IMR-90 (cell line): ENCODE measurements around the gene RAD23B. TPM values are rescaled to one million over a fixed set of nuclear protein-coding genes. Genes with fewer than 3 reads are reported as not detected.

Source experiments
- ATAC-seq: fragments of 200-7000 bp; cut with Tn5 transposase; 2 replicates; pipeline ENCODE4 v1.9.1; 2020; ENCODE audit warnings: low read depth, mild to moderate bottlenecking, moderate library complexity
- BruUV-seq: library from RNA; stranded (reverse); fragments of 400-500 nt; replicated peaks from 2 replicates; lab custom pipeline; 2021; lab: Mats Ljungman, UMichigan
- CTCF ChIA-PET: fragments of 300-600 bp; formaldehyde crosslinking; extraction: SDS; loops from one replicate; lab custom pipeline; 2021; ENCODE audit warnings: antibody characterized with exemption; lab: Yijun Ruan, JAX
- POLR2A ChIA-PET: fragments of 300-600 bp; sonication (Branson Sonifier 250); formaldehyde crosslinking; loops from one replicate; lab custom pipeline; 2022; ENCODE audit warnings: antibody characterized with exemption; ENCODE audit not compliant: unreplicated experiment; lab: Charles Lee
- DNase-seq: peaks from one replicate; pipeline ENCODE4 v3.0.0; 2013
- H2AFZ ChIP-seq: replicated peaks from 2 replicates; pipeline ENCODE3; 2013; ENCODE audit warnings: low read length, mild to moderate bottlenecking; ENCODE audit not compliant: poor library complexity
- H2AK5ac ChIP-seq: 2 replicates; pipeline ENCODE4 v1.6.1; 2013; ENCODE audit warnings: low read depth, low read length, inconsistent platforms
- H2AK9ac ChIP-seq: replicated peaks from 2 replicates; pipeline ENCODE3; 2013; ENCODE audit warnings: mild to moderate bottlenecking, low read depth, low read length, moderate library complexity; ENCODE audit not compliant: poor library complexity
- H2BK120ac ChIP-seq: 2 replicates; pipeline ENCODE4 v1.6.1; 2013; ENCODE audit warnings: low read depth, low read length, inconsistent platforms
- H2BK15ac ChIP-seq: 3 replicates; pipeline ENCODE4 v1.6.1; 2013; ENCODE audit warnings: low read depth, low read length, inconsistent platforms
- H2BK20ac ChIP-seq: 2 replicates; pipeline ENCODE4 v1.6.1; 2013; ENCODE audit warnings: low read depth, mild to moderate bottlenecking, inconsistent platforms, low read length, moderate library complexity
- H2BK5ac ChIP-seq: 2 replicates; pipeline ENCODE4 v1.6.1; 2013; ENCODE audit warnings: mild to moderate bottlenecking, low read depth, low read length, inconsistent platforms; ENCODE audit not compliant: poor library complexity, severe bottlenecking
- H3K14ac ChIP-seq: replicated peaks from 2 replicates; pipeline ENCODE4 v1.6.1; 2013; ENCODE audit warnings: low read depth, low read length, inconsistent platforms
- H3K18ac ChIP-seq: 2 replicates; pipeline ENCODE4 v1.6.1; 2013; ENCODE audit warnings: low read depth, low read length, control low read depth
- H3K23ac ChIP-seq: 2 replicates; pipeline ENCODE4 v1.6.1; 2013; ENCODE audit warnings: low read depth, low read length, inconsistent platforms
- H3K27ac ChIP-seq: 2 replicates; pipeline ENCODE4 v1.5.1; 2013; ENCODE audit warnings: mild to moderate bottlenecking, control low read depth, low read length; ENCODE audit not compliant: insufficient read depth
- H3K27me3 ChIP-seq: 2 replicates; pipeline ENCODE4 v1.6.1; 2013; ENCODE audit warnings: low read length; ENCODE audit not compliant: control insufficient read depth, insufficient read depth
- H3K36me3 ChIP-seq: 2 replicates; pipeline ENCODE4 v1.6.1; 2013; ENCODE audit warnings: low read length, mixed read lengths; ENCODE audit not compliant: control insufficient read depth, insufficient read depth
- H3K4ac ChIP-seq: 2 replicates; pipeline ENCODE4 v1.6.1; 2013; ENCODE audit warnings: low read depth, low read length, inconsistent platforms
- H3K4me1 ChIP-seq: 2 replicates; pipeline ENCODE4 v1.6.1; 2013; ENCODE audit warnings: low read length, mixed read lengths; ENCODE audit not compliant: control insufficient read depth, insufficient read depth
- H3K4me2 ChIP-seq: 2 replicates; pipeline ENCODE4 v1.6.1; 2013; ENCODE audit warnings: low read depth, mild to moderate bottlenecking, control low read depth, low read length, moderate library complexity
- H3K4me3 ChIP-seq: 2 replicates; pipeline ENCODE4 v1.5.1; 2013; ENCODE audit warnings: low read depth, mild to moderate bottlenecking, control low read depth, low read length, moderate library complexity; ENCODE audit not compliant: insufficient read depth
- H3K56ac ChIP-seq: 2 replicates; pipeline ENCODE4 v1.6.1; 2013; ENCODE audit warnings: low read length, inconsistent platforms; ENCODE audit not compliant: insufficient read depth; ENCODE audit errors: extremely low read depth
- H3K79me1 ChIP-seq, 2 experiments: 2 replicates each; pipeline ENCODE4 v1.6.1; 2013; ENCODE audit warnings: low read length in 2 of 2, inconsistent platforms in 1 of 2, low read depth in 1 of 2
- H3K9ac ChIP-seq: 2 replicates; pipeline ENCODE4 v1.6.1; 2013; ENCODE audit warnings: low read depth, low read length, control low read depth
- H3K9me1 ChIP-seq: 2 replicates; pipeline ENCODE4 v1.6.1; 2013; ENCODE audit warnings: low read length, inconsistent platforms; ENCODE audit not compliant: insufficient read depth
- H3K9me3 ChIP-seq: 2 replicates; pipeline ENCODE4 v1.6.1; 2013; ENCODE audit warnings: low read length; ENCODE audit not compliant: control insufficient read depth, insufficient read depth
- H4K20me1 ChIP-seq: 2 replicates; pipeline ENCODE4 v1.6.1; 2013; ENCODE audit warnings: low read length, inconsistent platforms; ENCODE audit not compliant: insufficient read depth
- H4K5ac ChIP-seq: 2 replicates; pipeline ENCODE4 v1.6.1; 2013; ENCODE audit warnings: mild to moderate bottlenecking, low read depth, low read length, control low read depth
- H4K8ac ChIP-seq, 2 experiments: 2 replicates each; pipeline ENCODE4 v1.6.1; 2013; ENCODE audit warnings: low read depth in 2 of 2, low read length in 2 of 2, control low read depth in 1 of 2, inconsistent platforms in 1 of 2
- H4K91ac ChIP-seq: 2 replicates; pipeline ENCODE4 v1.6.1; 2013; ENCODE audit warnings: low read depth, low read length, inconsistent platforms; ENCODE audit not compliant: insufficient read depth
- MAFK ChIP-seq: IDR thresholded peaks from 2 replicates; pipeline ENCODE4 v1.6.1; 2012; ENCODE audit warnings: low read depth, low read length, improper control_type of control experiment
- MXI1 ChIP-seq: IDR thresholded peaks from 2 replicates; pipeline ENCODE4 v1.6.1; 2012; ENCODE audit warnings: low read depth, mild to moderate bottlenecking, low read length, moderate library complexity, borderline replicate concordance
- NFE2L2 ChIP-seq: fragments of 150-350 bp; IDR thresholded peaks from 2 replicates; pipeline ENCODE4 v1.6.1; 2016; ENCODE audit warnings: low read depth, mild to moderate bottlenecking, low read length
- POLR2A ChIP-seq: IDR thresholded peaks from 2 replicates; pipeline ENCODE4 v1.6.1; 2012; ENCODE audit warnings: mild to moderate bottlenecking, low read depth, low read length
- RAD21 ChIP-seq: IDR thresholded peaks from 2 replicates; pipeline ENCODE4 v1.6.1; 2012; ENCODE audit warnings: low read length, improper control_type of control experiment
- RFX5 ChIP-seq: IDR thresholded peaks from 2 replicates; pipeline ENCODE4 v1.8.0; 2012; ENCODE audit warnings: low read depth, mild to moderate bottlenecking, low read length, moderate library complexity
- WGBS, 2 experiments: methylation state at CpG; one replicate each; pipeline versions ENCODE4 v1.1.5 to v1.1.7; 2013; ENCODE audit warnings: missing lambda C conversion rate in 2 of 2; ENCODE audit not compliant: insufficient read length in 1 of 2; ENCODE audit errors: extremely low coverage in 2 of 2; 5-methylcytosine and 5-hydroxymethylcytosine counted together
- dilution Hi-C: fragments of 300-500 bp; cut with HindIII; formaldehyde crosslinking; loops from one replicate; pipeline ENCODE4 v1.14.3; 2018; ENCODE audit warnings: low sequenced_read_pairs; ENCODE audit not compliant: unreplicated experiment
- in situ Hi-C: fragments of 300-500 bp; cut with MboI; formaldehyde crosslinking; loops from 3 replicates; pipeline ENCODE4 v1.14.3; 2019; ENCODE audit warnings: low sequenced_read_pairs, inconsistent platforms, mixed read lengths
- intact Hi-C: fragments of 100-400 bp; cut with micrococcal nuclease; formaldehyde crosslinking; loops from 2 replicates; pipeline ENCODE4 v1.10.0; 2022
- polyA plus RNA-seq, 3 experiments: library from polyadenylated mRNA; depleted of rRNA; stranded (reverse); fragments of >200 nt; gene quantifications; 2 replicates each; pipeline ENCODE4 v1.2.3, GENCODE V29; 2012; ENCODE audit warnings: low replicate concordance in 1 of 3
- total RNA-seq: library from RNA; depleted of rRNA; stranded (reverse); fragments of >200 nt; gene quantifications from 2 replicates; pipeline ENCODE4 v1.2.3, GENCODE V29; 2012
- TF ChIP-seq, protein P1 (sequence below): fragments of 150-350 bp; IDR thresholded peaks from 2 replicates; pipeline ENCODE4 v1.6.1; 2017; ENCODE audit warnings: mild to moderate bottlenecking, antibody characterized with exemption, low read length, low read depth

The RAD23B gene
- total and polyA plus RNA-seq, 2 of the 4 experiments (the other 2 are of a cell fraction) = 126 to 148 TPM

DNA sequence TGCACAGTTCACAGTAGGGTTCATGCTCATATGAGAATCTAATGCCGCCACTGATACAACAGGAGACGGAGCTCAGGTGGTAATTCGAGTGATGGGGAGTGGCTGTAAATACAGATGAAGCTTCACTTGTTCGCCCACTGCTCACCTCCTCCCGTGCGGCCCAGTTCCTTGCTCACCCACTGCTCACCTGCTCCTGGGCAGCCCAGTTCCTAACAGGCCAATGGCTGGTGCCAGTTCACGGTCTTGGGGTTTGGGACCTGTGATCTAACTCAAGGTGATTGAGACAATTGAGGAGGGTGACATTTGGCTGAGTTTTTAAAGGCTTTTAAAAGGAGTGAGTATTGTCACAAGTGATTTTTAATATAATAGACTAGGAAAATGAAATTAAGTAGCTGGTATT lies 45.4 kb downstream of the RAD23B start:
- Histone ChIP-seq H3K23ac (no peak overlapping the region), H2BK15ac (no peak overlapping the region), H2AK9ac (no peak overlapping the region), H4K8ac (no peak overlapping the region), H3K14ac (no peak overlapping the region), H4K5ac (no peak overlapping the region), H3K4me1 (peaks cover 4% of the 10 kb centered on the region; the same call in 1 of the 2 replicates), H3K18ac (no peak overlapping the region), H2BK20ac (no peak overlapping the region), H2BK120ac (no peak overlapping the region), H3K4me3 (no peak overlapping the region), H3K4ac (no peak overlapping the region), H3K4me2 (no peak overlapping the region), H3K9me1 (no peaks in the 10 kb centered on the region; the same call in 1 of the 2 replicates), H3K9me3 (no peaks in the 10 kb centered on the region; the same call in 1 of the 2 replicates), H2AFZ (no peak overlapping the region), H3K79me1 (peaks cover 13 to 27% of the 10 kb centered on the region in 2 experiments), H2AK5ac (no peak overlapping the region), H2BK5ac (no peak overlapping the region), H3K27me3 (no peaks in the 10 kb centered on the region), H4K91ac (no peak overlapping the region), H4K20me1 (peaks cover 26% of the 10 kb centered on the region), H3K36me3 (peaks cover 44% of the 10 kb centered on the region), H3K56ac (no peak overlapping the region), H3K27ac (no peak overlapping the region), H3K9ac (no peak overlapping the region)
- ATAC-seq (no peak), DNase-seq (no peak)
- no TSS peak for BruUV-seq
- WGBS, 2 experiments = no CpG with 5 or more reads among the region's 7 CpGs
- in situ Hi-C loops = no loop called here
- POLR2A ChIA-PET = no interaction called here
- TF ChIP-seq NFE2L2 = no peak
- TF ChIP-seq, protein P1, sequence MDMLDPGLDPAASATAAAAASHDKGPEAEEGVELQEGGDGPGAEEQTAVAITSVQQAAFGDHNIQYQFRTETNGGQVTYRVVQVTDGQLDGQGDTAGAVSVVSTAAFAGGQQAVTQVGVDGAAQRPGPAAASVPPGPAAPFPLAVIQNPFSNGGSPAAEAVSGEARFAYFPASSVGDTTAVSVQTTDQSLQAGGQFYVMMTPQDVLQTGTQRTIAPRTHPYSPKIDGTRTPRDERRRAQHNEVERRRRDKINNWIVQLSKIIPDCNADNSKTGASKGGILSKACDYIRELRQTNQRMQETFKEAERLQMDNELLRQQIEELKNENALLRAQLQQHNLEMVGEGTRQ = no peak
- TF ChIP-seq POLR2A = no peak
- TF ChIP-seq RAD21 = no peak
- no peak for TF ChIP-seq MXI1
- no peak for TF ChIP-seq MAFK
- TF ChIP-seq RFX5 = no peak
- intact Hi-C loops = no loop called here
- dilution Hi-C loops = no loop called here
- CTCF ChIA-PET = no interaction called here
